Measurements from ENCODE around the gene DYNLT2.

DYNLT2 gene

DNA sequence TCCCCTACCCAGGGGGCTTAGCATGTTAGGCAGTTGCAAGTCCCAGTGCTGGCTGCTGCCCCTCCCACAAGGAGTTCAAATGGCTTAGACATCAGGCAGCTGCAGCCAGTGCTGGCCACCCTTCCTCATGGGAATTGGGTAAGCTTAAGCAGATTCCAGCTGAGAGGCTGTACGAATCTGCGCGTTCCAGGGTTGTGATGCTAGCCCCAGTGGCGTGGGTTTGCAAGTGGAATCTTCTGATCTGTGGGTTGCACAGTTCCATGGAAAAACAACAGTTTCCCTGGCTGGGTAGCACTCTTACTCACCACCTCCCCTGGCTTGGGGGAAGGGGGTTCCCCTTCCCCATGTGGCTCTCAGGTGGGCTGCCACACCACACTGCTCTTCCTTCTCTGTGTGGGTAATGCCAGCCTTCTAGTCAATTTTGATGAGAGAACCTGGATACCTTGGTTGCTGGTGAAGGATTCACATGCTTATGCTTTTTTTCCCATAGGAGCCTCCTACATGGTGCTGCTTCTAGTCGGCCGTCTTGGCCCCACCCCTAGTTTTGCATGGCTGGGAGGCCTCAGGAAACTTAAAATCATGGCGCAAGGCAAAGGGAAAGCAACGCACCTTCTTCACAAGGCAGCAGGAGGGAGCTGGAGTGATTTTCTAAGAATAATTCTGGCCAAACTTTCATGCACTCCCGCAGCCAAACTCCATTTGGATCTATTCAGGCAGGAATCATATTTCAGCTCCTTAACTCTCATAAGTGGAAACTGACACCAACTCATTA lies 13.0 kb downstream of the DYNLT2 start:
- no peak for DNase-seq (ENCODE audit: low read depth in 2 of 2)

- no peak for DNase-seq (ENCODE audit: low read depth in 2 of 2)
Measured at GRCh38 chr6:169729961-169730360, 21.4 kb downstream of the DYNLT2 start.

DNA sequence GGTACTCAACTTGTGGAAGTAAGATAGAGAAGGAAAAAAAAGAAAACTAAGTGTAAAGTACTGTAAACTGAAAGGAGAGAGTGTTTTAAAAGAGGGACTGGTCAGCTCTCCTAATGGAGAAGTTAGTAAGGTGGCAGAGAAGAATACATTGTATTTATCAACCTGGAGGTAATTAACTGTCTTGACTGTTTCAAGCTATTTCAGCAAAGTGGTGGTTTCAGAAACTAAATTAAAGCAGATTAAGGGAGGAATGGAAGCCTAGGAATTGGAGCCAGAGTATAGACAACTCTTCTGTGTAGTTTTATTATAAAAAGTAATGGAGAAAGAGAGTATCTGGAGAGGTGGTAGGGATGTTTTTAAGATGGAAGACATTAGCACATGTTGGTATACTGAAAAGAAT lies 24.4 kb downstream of the DYNLT2 start:
- no peak for DNase-seq (ENCODE audit: low read depth in 2 of 2)

DNA sequence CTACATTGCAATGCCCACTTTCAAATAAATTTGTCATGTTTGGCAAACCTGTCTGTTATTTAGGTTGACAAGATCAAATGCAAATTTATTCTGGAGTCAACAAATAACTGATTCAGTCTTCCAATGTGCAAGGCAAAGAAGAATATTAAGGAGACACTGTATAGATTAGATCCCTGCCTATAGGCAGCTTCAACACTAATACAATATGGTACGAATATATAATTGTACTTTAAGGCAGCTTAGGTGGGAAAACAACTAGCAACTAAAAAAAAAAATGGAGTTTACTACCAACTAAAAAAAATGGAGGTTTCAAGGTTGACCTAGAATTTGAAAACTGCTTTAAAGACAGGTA lies 25.3 kb downstream of the DYNLT2 start:
- no peak for DNase-seq (ENCODE audit: low read depth in 2 of 2)

- no peak for DNase-seq (ENCODE audit: low read depth in 2 of 2)
Measured at GRCh38 chr6:169725125-169726048, 26.0 kb downstream of the DYNLT2 start.

- peak; percentile 47 to 67 for DNase-seq (ENCODE audit: low read depth in 2 of 2)
Measured at GRCh38 chr6:169724494-169725124, 26.8 kb downstream of the DYNLT2 start, which contains the start of gene PHF10. TSS of gene PHF10 (minus strand) at chr6:169724500. CDS start at chr6:169723931, 569 bp downstream.

DNA sequence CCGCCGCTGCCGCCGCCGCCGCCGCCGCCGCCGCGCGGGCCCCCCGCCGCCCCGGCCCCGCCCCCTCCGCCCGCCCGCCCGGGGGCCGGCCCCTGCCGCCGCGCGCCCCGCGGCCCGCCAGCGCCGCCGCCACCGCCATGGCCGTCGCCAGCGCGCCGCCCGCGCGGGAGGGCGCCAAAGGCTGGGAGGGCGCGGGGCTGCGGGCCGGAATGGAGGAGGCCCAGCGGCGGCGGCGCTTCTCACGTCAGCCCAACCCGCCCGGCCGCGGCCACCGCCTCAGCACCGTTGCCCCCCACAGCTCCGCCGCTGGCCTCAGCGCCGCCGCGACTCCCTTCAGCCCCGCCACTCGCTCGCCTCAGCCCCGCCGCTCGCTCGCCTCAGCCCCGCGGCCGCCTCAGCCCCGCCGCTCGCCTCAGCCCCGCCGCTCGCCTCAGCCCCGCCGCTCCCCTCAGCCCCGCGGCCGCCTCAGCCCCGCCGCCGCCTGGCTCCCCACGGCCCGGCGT lies 27.3 kb downstream of the DYNLT2 start:
- DNase-seq (ENCODE audit: low read depth in 2 of 2) = peak in 1 of 2 donors; percentile 23

DNA sequence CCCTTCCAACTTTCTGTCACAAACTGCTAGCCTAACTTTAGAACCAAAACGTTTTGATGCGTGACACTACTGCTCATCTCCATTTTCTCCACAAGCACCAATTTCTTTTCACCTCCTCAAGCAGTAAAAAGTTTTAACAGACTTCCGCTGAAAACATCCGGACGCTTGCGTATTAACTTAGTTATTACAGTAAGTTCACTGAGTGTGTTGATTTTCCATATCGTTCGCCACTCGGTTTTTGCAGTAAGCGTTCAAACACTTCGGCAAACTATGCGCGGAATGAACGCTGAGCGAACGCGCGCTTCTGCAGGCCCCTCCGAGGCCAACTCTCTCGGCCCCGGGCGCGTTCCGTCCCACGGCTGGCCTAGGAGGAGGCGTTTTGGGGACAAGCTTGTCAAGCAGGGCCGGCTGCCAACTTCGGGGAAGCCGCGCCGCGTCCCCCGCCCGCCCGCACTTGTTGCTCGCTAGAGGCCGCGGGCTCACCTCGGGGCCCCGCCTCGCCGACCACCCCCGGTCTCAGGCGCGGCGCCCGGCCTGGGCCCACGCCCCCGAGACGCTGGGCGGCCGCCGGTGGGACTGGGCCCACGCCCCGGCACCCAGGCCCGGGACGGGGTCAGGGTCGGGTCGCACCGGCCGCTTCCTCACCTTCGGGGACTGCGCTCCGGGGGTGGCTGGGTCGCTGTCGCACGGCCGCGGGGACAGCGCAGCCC lies 28.0 kb downstream of the DYNLT2 start:
- DNase-seq (ENCODE audit: low read depth in 2 of 2) = peak; percentile 30 to 54

DNA sequence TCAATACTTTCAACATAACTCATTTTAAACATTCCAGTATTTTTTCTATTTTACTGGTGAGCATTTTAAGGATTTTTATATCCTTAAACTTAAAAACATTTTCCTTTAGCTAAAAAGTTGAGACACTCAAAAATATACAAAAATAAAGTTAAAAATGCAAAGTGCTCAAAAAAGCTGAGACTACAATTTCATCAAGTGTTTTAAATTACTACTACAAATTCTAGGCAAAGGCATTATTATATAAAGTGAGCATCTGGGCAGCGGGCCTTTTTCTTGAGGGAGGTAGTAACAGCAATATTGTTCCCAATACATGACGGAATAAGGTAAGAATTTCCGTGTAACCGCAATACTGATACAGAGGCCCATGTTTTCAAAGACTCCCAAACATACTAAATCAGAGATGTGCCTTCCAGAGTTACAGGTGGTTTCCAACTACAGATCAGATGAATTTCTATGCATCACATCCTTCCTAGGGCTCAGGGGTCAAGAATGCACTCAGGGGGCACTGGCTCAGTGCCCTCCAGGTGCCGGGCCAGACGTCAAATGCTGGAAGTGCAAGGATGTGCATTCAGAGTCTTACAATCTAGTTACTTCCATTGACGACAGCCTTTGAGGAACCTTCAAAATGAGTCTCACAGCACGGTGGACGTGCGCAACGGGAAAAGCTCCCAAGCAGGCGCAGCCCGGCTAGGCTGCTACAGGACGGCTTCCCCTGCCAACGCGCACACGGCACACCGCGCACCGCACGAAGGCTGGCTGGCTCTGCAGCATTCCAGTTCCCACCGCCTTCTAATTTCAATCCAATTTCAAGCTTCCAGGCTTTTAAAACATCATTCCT lies 28.8 kb downstream of the DYNLT2 start:
- peak in 1 of 2 donors; percentile 28 for DNase-seq (ENCODE audit: low read depth in 2 of 2)

- no peak for DNase-seq (ENCODE audit: low read depth in 2 of 2)
Measured at GRCh38 chr6:169720207-169720855, 31.0 kb downstream of the DYNLT2 start.

DNA sequence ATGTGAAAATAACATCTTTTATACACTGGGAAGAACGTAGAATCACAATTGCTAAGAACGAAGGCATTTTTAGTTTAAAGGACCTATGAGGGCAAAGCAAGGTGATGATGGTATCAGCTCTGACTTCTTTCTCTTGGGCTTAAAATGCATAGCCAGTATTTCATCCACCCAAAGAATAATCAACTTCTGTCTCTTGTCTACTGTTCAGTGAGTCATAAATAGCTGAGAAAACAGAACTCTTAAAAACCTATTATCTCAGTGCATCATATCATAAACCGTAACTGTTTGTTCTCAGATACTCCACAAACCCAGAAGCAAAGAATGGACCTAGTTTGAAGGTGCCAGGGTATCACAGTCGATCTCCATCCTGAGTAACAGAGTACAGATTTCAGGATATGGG lies 32.3 kb downstream of the DYNLT2 start:
- no peak for DNase-seq (ENCODE audit: low read depth in 2 of 2)

- no peak for DNase-seq (ENCODE audit: low read depth in 2 of 2)
Measured at GRCh38 chr6:169714595-169714994, 36.8 kb downstream of the DYNLT2 start.

GRCh38 chr6:169714178-169714577 lies 37.2 kb downstream of the DYNLT2 start:
- DNase-seq (ENCODE audit: low read depth in 2 of 2) = no peak

GRCh38 chr6:169710009-169710408 lies 41.4 kb downstream of the DYNLT2 start:
- DNase-seq (ENCODE audit: low read depth in 2 of 2) = no peak

- DNase-seq (ENCODE audit: low read depth in 2 of 2) = no peak
Measured at GRCh38 chr6:169709293-169709692, 42.1 kb downstream of the DYNLT2 start.

DNA sequence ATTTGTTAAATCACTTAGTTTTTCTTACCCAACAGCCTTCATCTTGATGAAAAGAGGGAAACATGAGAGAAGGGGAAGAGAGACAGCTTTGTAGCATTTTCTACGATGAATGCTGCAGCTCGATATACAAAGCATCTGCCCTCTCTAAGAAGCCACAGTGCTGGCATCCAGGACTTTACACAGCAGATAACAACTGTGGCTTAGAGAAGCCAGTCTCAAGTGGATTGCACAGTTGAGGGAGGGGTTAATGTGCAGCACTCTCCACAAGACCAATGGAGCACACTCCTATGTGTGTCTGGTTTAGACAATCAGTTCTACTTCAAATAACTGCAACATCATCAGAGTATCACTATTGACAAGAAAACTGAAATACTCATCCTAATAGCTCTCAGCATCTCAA lies 43.6 kb downstream of the DYNLT2 start:
- DNase-seq (ENCODE audit: low read depth in 2 of 2) = no peak

- DNase-seq (ENCODE audit: low read depth in 2 of 2) = peak in 1 of 2 donors; percentile 21
Measured at GRCh38 chr6:169702840-169703246, 48.5 kb downstream of the DYNLT2 start.

GRCh38 chr6:169701954-169702839 lies 49.2 kb downstream of the DYNLT2 start, which contains the start of the genes C6orf120 and WDR27:
TSS of gene C6orf120 (plus strand) at chr6:169702126. CDS start at chr6:169702460, 334 bp downstream.
TSS of gene WDR27 (minus strand) at chr6:169702029. CDS start at chr6:169689005, 13,024 bp downstream.
- DNase-seq (ENCODE audit: low read depth in 2 of 2) = peak; percentile 97 to 99
